HG02884 (cell line): ENCODE measurements around the gene ABCF3.

Source experiments
- ATAC-seq: cut with Tn5 transposase; IDR thresholded peaks from one replicate; pipeline ENCODE4 v1.9.1; 2021; ENCODE audit warnings: mild to moderate bottlenecking, moderate library complexity; ENCODE audit not compliant: unreplicated experiment

Gene ABCF3

DNA sequence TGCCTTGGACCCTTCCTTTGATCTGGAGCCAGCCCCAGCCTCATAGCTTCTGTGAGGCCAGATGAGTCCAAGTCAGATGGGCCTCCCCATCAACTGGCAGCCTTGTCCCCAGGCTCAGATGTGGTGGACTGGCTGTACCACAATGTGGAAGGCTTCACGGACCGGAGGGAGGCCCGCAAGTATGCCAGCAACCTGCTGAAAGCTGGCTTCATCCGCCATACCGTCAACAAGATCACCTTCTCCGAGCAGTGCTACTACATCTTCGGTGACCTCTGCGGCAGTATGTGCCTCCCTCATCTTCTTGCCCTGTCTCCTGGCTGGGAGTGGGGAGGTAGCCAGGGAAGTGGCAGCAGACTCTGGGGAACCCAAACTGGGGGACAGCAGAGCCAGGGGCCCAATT is 18.2 kb upstream of the ABCF3 start:
- ATAC-seq = no peak

DNA sequence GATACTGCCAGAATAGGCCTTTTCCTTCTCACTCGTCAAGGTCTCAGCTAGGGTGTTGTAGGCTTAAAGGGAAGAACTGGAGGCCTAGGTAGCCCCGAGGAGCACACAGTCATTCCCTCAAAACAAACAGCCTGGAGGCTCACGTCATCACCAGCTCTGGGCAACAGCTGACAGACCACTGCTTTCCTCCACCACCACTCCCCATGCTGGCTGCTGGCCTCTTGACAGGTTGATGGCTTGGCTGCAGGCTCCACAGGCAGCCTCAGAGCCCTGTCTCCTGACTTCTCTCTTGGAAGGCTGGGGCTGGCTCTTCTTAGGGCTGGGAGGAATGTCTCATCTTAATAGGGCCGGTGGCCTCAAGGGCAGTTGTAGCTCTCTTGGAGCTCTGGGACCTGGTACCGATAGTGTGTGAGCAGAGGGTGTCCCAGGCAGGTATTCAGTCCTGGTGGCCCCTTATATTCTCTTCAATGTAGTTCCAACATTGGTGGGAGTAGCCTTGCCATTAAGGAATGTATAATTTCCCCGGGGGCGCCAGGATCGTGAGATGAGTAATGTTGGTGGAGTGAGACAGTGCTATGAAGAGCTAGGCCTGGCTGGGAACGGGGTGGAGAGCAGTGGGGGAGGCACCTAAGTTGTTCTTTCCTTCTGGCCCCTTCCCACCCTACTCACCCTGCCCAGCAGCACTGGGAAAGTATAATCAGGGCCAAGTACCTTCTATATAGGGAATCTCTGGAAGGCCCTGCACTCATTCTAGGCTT is 17.5 kb upstream of the ABCF3 start:
- no peak for ATAC-seq

DNA sequence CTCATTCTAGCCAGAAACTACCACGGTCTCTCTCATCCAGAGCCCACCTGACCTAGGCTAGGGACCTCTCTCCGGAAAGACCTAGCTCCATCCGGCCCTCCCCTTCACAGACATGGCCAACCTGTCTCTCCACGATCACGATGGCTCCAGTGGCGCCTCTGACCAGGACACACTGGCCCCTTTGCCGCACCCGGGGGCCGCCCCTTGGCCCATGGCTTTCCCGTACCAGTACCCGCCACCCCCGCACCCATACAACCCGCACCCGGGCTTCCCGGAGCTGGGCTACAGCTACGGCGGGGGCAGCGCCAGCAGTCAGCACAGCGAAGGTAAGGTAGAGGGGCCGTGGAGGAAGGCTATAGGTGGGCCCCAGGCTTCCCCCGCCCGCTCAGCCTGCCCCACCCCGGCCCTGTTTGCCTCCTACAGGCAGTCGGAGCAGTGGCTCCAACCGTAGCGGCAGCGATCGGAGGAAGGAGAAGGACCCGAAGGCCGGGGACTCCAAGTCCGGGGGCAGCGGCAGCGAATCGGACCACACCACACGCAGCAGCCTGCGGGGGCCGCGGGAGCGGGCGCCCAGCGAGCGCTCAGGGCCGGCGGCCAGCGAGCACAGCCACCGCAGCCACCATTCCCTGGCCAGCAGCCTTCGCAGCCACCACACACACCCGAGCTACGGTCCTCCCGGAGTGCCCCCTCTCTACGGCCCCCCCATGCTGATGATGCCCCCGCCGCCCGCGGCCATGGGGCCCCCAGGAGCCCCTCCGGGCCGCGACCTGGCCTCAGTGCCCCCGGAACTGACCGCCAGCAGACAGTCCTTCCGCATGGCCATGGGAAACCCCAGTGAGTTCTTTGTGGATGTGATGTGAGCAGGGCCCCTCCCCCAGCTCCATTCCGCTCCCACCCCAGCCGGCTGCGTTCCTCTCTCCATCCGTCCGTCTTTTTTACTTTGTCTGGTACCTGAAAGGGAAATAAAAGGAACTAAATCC is 15.8 kb upstream of the ABCF3 start:
- ATAC-seq = no peak

DNA sequence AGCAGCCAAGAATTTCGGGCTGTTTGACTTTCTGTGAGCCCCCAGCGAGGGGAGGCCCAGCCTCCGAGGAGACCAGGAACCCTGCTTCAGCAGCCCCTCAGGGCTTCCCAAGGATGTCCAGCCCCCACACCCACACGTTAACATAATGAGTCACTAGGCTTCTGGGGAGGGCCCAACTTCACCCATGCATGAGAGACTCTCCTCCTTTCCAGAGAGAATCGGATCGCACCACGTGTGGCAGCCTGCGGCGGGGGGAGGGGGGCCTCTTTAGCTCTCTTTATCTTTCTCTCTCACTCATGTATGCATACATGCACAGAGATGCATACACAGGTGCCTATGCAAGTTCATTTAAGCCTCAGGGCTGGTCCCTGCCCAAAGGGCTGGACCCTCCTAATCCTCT is 14.4 kb upstream of the ABCF3 start:
- ATAC-seq = no peak

DNA sequence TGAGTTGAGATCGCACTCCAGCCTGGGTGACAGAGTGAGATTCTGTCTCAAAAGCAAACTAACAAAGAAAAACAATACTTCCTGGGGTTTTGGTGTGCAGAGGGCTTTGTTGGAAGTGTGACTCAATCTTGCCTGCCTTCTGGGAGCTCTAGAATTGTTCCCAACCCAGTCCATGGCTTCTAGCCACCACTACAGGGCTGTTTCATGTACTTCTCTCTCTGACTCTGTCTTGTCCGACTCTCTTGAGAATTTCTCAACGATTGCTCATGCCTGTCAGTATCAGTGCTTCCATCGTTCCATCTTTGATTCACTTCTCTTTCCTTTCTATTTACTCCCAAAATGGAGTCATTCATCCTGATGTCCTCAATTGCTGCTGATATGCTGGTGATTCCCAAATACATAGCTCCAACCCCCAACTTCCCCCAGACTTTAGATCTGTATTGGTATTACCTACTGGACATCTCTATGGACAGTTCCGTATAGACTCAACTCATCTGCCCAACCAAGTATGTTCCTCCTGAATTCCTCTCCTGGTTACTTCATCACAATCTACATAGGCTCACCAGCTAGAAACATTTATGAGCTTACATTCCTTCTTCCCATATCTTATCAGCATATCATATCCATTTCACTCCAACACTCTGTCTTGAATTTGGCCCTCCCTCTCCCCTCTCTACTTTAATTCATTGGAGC is 13.2 kb upstream of the ABCF3 start:
- no peak for ATAC-seq

DNA sequence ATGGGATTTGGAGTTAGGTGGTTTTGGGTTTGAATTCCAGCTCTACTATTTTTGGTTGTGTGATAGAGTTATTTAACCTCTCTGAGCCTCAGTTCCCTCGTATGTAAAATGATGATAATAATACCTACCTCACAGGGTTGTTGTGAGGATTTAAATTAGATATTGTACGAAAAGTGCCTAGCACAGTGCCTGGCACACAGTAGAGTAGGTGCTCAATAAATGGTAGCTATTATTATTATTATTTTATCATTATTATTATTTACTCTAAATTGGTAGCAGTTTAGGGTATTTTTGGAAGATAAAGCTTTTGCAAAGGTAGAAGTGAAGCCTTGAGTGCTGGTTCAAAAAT is 12.7 kb upstream of the ABCF3 start:
- no peak for ATAC-seq

DNA sequence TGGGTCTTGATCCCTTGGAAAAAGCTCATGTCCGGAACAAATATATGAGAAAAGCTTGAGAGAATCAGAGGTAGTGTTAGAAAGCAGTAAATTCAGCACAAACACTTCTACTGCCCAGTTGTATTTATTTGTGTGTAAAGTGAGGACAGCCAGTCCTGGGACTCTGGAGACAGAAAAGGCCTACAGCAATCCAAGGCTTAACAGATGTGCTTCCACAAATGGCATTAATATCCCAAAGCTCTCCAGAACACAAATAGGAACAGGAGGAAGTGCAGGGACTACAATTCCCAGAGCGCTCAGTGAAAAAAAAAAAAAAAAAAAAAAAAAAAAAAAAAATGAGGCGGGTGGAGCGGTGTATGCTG is 11.7 kb upstream of the ABCF3 start:
- no peak for ATAC-seq

DNA sequence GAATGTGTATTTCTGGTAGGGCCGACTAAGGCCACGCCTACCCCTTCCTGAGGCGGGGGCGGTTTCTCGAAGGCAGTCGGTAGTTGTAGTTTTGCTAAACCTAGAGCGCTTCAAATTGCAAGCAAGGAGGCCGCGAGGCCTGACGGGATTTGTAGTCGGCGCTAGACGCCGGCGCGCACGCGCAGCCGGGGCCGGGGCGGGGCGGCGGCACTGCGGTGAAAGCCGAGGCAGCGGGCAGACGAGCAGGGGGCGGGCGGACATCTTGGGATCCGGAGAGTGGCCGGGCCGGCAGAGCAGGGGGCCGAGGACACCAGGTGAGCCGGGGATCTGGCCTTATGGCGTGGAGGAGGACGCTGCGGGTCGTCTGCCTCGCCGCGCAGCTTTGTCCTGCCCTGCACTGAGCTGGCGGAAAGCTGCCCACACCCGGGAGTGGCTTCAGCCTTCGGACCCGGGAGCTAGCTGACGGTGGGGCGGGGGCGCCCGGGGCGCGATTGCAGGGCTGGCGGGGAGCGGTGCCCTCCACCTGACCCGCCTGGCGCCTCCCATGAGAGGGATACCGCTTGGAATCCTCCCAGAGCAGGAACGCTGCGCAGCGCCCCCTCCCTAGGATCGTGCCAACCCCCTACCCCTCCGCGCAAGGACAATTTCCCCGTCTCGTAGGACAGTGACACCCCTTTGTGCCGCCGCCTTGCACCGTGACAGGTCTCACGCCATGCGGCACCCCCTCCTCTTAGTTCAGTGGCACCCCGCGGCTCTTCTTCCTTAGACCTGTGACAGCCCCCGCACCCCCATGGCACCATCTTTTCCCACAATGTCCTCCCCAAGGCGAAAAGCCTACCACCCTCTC is 11.1 kb upstream of the ABCF3 start, which contains the start of gene AP2M1:
AP2M1 (plus strand) TSS at position 210 of the 847 bp plus-strand sequence. CDS start 2,139 bp downstream, outside the sequence.
- peak; percentile 92 for ATAC-seq

DNA sequence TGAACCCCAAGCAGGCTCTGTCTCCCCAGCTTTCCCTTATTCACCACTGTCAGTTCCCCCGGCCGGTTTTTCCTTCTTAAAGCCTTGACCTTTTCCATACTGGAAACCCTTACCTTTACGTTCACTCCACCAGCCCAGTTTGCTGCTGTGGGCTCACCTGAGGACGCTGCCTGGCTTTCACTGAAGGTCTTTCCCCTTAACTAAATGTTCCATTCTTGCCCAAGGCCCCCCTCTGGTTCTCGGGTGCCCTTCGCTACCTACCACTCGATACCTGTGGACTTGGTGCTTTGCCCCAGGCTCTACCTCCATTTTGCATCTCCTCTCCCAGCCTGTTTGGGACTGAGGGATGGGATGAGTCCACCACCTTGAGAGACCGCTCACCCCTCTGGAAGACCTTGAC is 10.5 kb upstream of the ABCF3 start:
- ATAC-seq = no peak

DNA sequence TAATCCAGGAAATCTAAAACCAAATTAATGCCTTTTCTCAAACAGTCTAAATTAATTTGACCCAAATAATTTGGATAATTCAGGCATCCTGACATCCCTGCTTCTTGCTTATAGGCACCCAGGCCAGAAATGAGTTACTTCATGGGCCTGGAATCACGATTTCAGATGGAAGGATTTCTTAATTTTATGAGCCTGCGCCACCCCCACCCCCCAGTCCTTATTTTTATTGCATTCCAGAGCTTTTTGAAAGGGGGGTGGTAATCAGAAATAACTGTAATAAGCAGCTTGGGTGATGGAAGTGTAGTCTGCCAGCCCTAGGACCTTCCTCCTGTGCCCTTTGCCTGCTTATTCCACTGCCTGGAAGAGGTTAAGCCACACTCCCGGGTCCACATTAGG is 10.0 kb upstream of the ABCF3 start:
- ATAC-seq = no peak

DNA sequence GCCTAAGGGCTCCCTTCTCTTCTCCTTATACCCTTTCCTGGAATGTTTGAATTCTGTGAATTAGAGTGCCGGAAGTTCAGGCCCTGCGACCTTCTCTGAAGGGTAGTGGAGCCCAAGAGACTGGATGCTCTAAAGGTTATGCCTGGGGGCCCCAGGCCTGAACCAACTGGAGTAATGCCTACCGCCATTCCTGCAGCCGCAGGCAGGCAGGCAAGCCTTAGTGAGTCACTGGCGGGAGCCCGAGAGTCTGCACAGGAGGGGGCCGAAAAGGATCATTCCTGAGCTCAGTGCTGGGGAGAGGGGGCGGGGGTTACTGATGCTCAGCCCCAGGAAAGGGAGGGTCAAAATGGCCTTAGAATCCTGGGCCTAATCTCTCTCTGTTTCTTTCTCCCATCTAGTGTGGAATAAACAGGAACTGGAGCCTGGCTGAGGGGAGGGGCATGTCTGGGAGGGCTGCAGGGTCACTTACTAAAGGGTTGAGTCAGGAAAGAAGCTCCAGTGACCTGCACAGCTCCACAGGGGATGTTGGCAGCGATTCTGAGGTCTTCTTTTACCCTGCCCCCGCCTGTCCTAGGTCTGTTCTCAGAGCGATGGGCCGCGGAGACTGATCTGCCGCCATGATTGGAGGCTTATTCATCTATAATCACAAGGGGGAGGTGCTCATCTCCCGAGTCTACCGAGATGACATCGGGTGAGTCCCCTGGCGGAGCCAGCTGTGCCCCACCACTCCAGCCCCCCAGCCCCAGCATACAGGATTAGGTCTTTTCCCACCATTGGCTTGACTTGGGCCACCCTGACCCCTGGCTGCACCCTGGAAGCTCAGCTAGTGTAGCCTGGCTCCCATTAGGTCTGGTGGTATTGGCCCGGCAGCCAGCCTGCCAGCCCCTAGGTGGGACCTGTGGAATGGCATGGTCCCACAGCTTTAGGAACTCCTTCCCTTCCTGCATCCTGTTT is 9.3 kb upstream of the ABCF3 start:
- ATAC-seq = no peak

DNA sequence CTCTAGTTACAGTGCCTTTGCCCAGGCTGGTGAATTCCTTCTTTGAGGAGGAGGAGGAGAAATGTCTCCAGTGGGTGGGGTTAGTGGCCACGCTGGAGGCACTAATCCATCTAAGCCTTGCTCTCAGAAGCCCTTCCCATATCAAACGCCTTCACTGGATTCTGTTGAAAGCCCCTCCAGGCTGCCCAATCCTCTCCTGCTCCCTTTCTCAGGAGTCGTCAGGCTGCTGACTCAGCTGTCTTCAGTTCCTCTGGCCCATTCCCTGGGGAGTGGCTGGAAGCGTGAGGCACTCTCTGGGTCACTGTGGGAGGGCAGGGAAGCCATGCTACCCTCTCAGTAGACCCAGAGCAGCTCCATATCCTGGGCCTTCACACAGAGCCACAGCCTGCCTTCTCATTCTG is 8.7 kb upstream of the ABCF3 start:
- no peak for ATAC-seq

DNA sequence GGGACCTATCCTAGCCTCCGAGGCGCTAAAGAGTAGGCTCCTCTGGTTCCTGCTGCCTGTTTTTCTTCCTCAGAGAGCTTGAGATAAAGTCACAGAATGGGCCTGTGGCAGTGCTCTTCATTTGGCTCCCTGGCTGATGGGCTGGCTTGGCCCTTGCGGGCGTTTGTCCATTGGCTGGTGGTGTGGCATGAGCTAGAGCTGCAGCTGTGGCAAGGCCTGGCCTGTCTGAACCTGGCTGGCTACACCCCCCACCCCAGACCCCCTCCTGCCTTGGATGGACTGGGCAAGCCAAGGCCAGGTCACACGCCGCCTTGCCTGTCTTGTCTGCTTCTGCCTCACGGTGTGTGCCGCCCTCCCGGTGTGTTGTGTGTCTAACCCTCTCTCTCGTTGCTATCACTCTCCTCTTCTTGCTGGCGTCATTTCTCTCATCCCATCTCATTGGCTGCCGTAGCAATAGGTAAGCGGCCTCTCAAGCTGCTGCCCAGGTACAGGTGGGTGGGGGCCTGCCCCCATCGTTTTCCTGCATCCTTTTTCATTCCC is 8.2 kb upstream of the ABCF3 start:
- ATAC-seq = no peak

DNA sequence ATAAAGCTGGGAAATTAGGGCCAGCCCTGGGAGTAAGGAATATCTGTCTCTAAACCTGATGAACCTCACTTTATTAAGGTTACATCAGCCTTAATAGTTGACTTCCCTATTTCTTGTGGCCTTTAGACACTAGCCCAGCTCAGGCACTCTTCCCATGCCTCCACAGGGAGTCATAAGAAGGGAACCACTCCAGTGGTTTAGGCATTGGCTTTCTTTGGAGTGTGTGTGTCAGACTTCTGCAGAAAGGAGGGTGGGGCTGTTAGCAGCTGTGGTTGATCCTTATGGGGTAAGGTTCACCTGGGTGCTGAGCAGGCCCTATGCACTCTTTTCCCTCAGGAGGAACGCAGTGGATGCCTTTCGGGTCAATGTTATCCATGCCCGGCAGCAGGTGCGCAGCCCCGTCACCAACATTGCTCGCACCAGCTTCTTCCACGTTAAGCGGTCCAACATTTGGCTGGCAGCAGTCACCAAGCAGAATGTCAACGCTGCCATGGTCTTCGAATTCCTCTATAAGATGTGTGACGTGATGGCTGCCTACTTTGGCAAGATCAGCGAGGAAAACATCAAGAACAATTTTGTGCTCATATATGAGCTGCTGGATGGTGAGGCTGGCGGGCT is 7.4 kb upstream of the ABCF3 start:
- no peak for ATAC-seq

DNA sequence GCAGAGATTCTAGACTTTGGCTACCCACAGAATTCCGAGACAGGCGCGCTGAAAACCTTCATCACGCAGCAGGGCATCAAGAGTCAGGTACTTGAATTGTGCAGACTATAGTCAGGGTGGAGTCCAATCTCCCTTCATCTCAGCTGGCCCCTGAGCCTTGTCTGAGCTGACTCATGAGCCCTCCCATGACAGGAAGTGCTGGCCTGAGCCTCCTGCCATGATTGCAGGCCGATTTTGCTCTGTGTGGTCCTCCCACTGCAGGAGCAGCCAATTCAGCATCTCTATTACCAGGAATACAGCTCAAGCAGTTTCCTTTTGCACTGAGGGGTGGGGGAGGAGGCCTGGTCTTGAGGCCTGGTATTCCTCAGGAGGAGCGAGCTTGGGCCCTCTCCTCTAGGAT is 5.8 kb upstream of the ABCF3 start:
- ATAC-seq = no peak

DNA sequence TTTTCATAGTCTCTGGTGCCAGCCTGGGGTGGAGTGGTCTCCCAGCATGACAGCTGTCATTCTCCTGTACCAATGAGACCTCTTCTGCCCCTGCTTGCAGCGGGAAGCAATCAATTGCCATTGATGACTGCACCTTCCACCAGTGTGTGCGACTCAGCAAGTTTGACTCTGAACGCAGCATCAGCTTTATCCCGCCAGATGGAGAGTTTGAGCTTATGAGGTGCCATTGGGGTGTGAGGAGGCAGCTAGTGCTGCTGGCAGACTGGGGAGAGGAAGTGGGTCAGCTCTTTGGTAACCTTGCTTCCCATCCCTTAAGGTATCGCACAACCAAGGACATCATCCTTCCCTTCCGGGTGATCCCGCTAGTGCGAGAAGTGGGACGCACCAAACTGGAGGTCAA is 4.4 kb upstream of the ABCF3 start:
- ATAC-seq = no peak

DNA sequence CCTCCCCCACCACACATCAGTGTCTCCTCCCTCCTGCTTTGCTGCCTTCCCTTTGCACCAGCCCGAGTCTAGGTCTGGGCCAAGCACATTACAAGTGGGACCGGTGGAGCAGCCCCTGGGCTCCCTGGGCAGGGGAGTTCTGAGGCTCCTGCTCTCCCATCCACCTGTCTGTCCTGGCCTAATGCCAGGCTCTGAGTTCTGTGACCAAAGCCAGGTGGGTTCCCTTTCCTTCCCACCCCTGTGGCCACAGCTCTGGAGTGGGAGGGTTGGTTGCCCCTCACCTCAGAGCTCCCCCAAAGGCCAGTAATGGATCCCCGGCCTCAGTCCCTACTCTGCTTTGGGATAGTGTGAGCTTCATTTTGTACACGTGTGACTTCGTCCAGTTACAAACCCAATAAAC is 2.3 kb upstream of the ABCF3 start:
- ATAC-seq = no peak

DNA sequence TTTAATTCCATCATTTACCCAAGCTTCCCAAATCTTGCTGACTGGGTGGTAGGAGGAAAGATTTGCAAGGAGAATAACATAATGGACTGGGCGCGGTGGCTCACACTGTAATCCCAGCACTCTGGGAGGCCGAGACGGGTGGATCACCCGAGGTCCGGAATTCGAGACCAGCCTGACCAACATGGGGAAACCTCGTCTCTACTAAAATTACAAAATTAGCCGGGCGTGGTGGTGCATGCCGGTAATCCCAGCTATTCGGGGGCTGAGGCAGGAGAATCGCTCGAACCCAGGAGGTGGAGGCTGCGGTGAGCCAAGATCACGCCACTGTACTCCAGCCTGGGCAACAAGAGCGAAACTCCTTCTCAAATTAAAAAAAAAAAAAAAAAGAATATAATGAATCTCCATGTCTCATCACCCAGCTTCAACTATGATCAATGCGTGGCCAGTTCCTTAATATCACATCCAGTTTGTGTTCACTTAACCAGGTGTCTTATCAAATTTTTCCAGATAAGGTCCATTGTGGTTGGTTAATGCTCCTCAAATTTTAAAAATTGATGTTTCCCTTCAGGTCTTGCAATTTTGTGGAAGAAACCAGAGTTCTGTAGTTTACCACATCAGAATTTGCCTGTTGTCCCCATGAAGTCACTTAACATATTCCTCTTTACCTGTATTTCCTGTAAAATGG is 1.3 kb upstream of the ABCF3 start:
- no peak for ATAC-seq
